22Rv1 (cell line): ENCODE results near the gene NPFF.
A peak's percentile ranks its signal among the peaks of the same experiment; 100 is the strongest.

Experiments
- H3K27ac ChIP-seq: fragments of 450-650 bp; 2 replicates; pipeline ENCODE4 v1.5.1; 2017
- CTCF ChIP-seq: fragments of 450-650 bp; IDR thresholded peaks from 2 replicates; pipeline ENCODE4 v1.5.1; 2017; ENCODE audit warnings: mild to moderate bottlenecking
- ZFX ChIP-seq: fragments of 450-650 bp; IDR thresholded peaks from 2 replicates; pipeline ENCODE4 v1.6.1; 2017; ENCODE audit warnings: antibody characterized with exemption, borderline replicate concordance

Gene NPFF

GRCh38 chr12:53492830-53493609, 14.3 kb downstream of the NPFF start:
- TF ChIP-seq CTCF: no peak
- no peak for TF ChIP-seq ZFX
- H3K27ac ChIP-seq: peak overlapping the region; percentile 77

GRCh38 chr12:53492188-53492587, 15.1 kb downstream of the NPFF start:
- no peak for TF ChIP-seq ZFX
- TF ChIP-seq CTCF: no peak
- peak overlapping the region; percentile 77 for H3K27ac ChIP-seq

GRCh38 chr12:53489242-53489864, 17.9 kb downstream of the NPFF start:
- peak overlapping the region; percentile 19; the same call in 1 of the 2 replicates for H3K27ac ChIP-seq

GRCh38 chr12:53486736-53487487, 20.4 kb downstream of the NPFF start:
- TF ChIP-seq ZFX (no peak), CTCF (no peak)
- peak overlapping the region; percentile 45; the same call in 1 of the 2 replicates for H3K27ac ChIP-seq

More at GRCh38 chr12:53489242-53489864, 17.9 kb downstream of the NPFF start:
- no peak for TF ChIP-seq CTCF
- no peak for TF ChIP-seq ZFX

GRCh38 chr12:53485955-53486735, 21.1 kb downstream of the NPFF start:
- peak overlapping the region; percentile 45; the same call in 1 of the 2 replicates for H3K27ac ChIP-seq
- TF ChIP-seq ZFX: no peak

GRCh38 chr12:53484686-53485575, 22.4 kb downstream of the NPFF start:
- H3K27ac ChIP-seq: peak overlapping the region; percentile 45
- no peak for TF ChIP-seq CTCF
- TF ChIP-seq ZFX: no peak
